Heart left ventricle (tissue), 13 donors: ENCODE measurements around the gene ZC3HAV1.

Experiments
- CTCF ChIP-seq, 12 donors: fragments of 200-600 bp; sonication (generic) in 4 of 12; IDR thresholded peaks; one replicate each; pipeline versions ENCODE4 v1.5.0 to v1.8.0; 2018 to 2022; ENCODE audit warnings: antibody characterized with exemption in 12 of 12, mild to moderate bottlenecking in 5 of 12
- POLR2A ChIP-seq, 2 donors: fragments of 450-650 bp; IDR thresholded peaks; one replicate each; pipeline ENCODE4 v1.6.1; 2017; ENCODE audit warnings: antibody characterized with exemption in 2 of 2, mild to moderate bottlenecking in 2 of 2, moderate library complexity in 2 of 2
- donor health status: ischemic (EF 13 %, LVEDD 7.1; RV severe dilation, severe dysfunction).
- donor health status: DM: no; HTN: yes; CAD: no.
- donor health status: DM: no; HTN: no; CAD: no.
- donor health status: ischemic (EF 25% LVEDD 6.9; RV normal size, moderate dysfunction).
- donor health status: ischemic (EF 25% LVEDD 5.7; RV mildly dilated, moderate dysfunction).
- donor health status: ischemic (EF 35%, LVEDD 5.7; RV mildly dilated, moderate dysfunction).
- donor health status: nonischemic (EF 11% LVEDD 7.7; RV severe dilation, severe dysfunction).
- donor health status: DM: yes; HTN: yes; CAD: no.
- donor health status: PGD.
- donor health status: ischemic (EF 29% LVEDD 5.4; RV normal size, mild dysfunction).
- donor health status: nonischemic (EF 23%, LVEDD 6.1; RV moderate dilation, normal function).

GRCh38 chr7:139092090-139092796 is 17.3 kb downstream of the ZC3HAV1 start:
- TF ChIP-seq CTCF (IDR thresholded peaks at IDR 0.05) = no peak
- no peak for TF ChIP-seq POLR2A (IDR thresholded peaks at IDR 0.05)
